Brain microvascular endothelial cell (primary cell): ENCODE data around the gene NMD3.
"Not testable (repeated sequence)": the region's sequence is repeated elsewhere in the genome, so short reads cannot be mapped to it uniquely, and the experiment has no call there.

ENCODE experiments used
- DNase-seq: peaks from one replicate; pipeline ENCODE4 v3.0.0-alpha.2; 2020
- H3K27ac ChIP-seq: fragments of 250-450 bp; sonication (Bioruptor Pico); 2 replicates; pipeline ENCODE4 v1.5.1; 2020; ENCODE audit warnings: mild to moderate bottlenecking, moderate library complexity
- H3K27me3 ChIP-seq: fragments of 250-450 bp; sonication (Bioruptor Pico); replicated peaks from 2 replicates; pipeline ENCODE4 v1.5.1; 2020; ENCODE audit warnings: mild to moderate bottlenecking
- H3K36me3 ChIP-seq: fragments of 250-450 bp; sonication (Bioruptor Pico); replicated peaks from 2 replicates; pipeline ENCODE4 v1.5.1; 2020; ENCODE audit warnings: mild to moderate bottlenecking
- H3K4me3 ChIP-seq: 2 replicates; pipeline ENCODE4 v1.5.1; 2011; ENCODE audit warnings: low read depth, mild to moderate bottlenecking, control low read depth, low read length, moderate library complexity
- CTCF ChIP-seq: IDR thresholded peaks from 2 replicates; pipeline ENCODE4 v1.5.1; 2011; ENCODE audit warnings: low read depth, mild to moderate bottlenecking, moderate library complexity, low read length, control low read depth, inconsistent platforms; ENCODE audit errors: missing control alignments
- in situ Hi-C: cut with HindIII; loops from 2 replicates; pipeline ENCODE4 v1.10.0; 2017; ENCODE audit warnings: low sequenced_read_pairs, low pct_ligation_motif_present

The NMD3 gene

GRCh38 chr3:161274691-161275298 lies 53.7 kb downstream of the NMD3 start:
- peak; percentile 65 for DNase-seq
- peak; percentile 73 for TF ChIP-seq CTCF
- Histone ChIP-seq H3K36me3 (no peaks in the 10 kb centered on the region), H3K27ac (no peak overlapping the region), H3K4me3 (no peak overlapping the region), H3K27me3 (no peaks in the 10 kb centered on the region)
- in situ Hi-C loops = no loop called here

- Histone ChIP-seq H3K27me3 (no peaks in the 10 kb centered on the region), H3K36me3 (no peaks in the 10 kb centered on the region), H3K4me3 (no peak overlapping the region), H3K27ac (no peak overlapping the region)
- in situ Hi-C loops = no loop called here
- no peak for TF ChIP-seq CTCF
- DNase-seq = no peak
Observed at GRCh38 chr3:161275919-161276318, 54.8 kb downstream of the NMD3 start.

- DNase-seq, H3K27me3 ChIP-seq, H3K27ac ChIP-seq, in situ Hi-C loops, H3K36me3 ChIP-seq, H3K4me3 ChIP-seq: not testable (repeated sequence)
Observed at GRCh38 chr3:161282387-161282786, 61.3 kb downstream of the NMD3 start.

- in situ Hi-C loops = no loop called here
Observed at GRCh38 chr3:161284989-161285388, 63.9 kb downstream of the NMD3 start.

GRCh38 chr3:161289174-161289573 lies 68.1 kb downstream of the NMD3 start:
- Histone ChIP-seq H3K4me3 (no peak overlapping the region), H3K27ac (no peak overlapping the region), H3K27me3 (no peaks in the 10 kb centered on the region), H3K36me3 (no peaks in the 10 kb centered on the region)
- in situ Hi-C loops = no loop called here
- TF ChIP-seq CTCF = no peak
- no peak for DNase-seq

More at GRCh38 chr3:161284989-161285388, 63.9 kb downstream of the NMD3 start:
- H3K27me3 ChIP-seq = no peaks in the 10 kb centered on the region
- no peak for DNase-seq
- no peak overlapping the region for H3K4me3 ChIP-seq
- no peaks in the 10 kb centered on the region for H3K36me3 ChIP-seq
- no peak for TF ChIP-seq CTCF
- no peak overlapping the region for H3K27ac ChIP-seq

- in situ Hi-C loops = no loop called here
- Histone ChIP-seq H3K4me3 (no peak overlapping the region), H3K27ac (no peak overlapping the region), H3K36me3 (no peaks in the 10 kb centered on the region), H3K27me3 (no peaks in the 10 kb centered on the region)
- no peak for TF ChIP-seq CTCF
- DNase-seq = no peak
Observed at GRCh38 chr3:161291191-161291901, 70.2 kb downstream of the NMD3 start.
